SK-N-MC (cell line): ENCODE measurements around the gene ENTPD3.

Experiments
- EZH2 ChIP-seq: fragments of 200-600 bp; sonication (generic); IDR thresholded peaks from one replicate; pipeline ENCODE4 v1.6.1; 2017; ENCODE audit warnings: antibody characterized with exemption
- FOXP2 ChIP-seq: optimal IDR thresholded peaks from 2 replicates; pipeline ENCODE3; 2011; ENCODE audit warnings: mild to moderate bottlenecking, moderate library complexity; ENCODE audit not compliant: insufficient read depth; ENCODE audit errors: extremely low read length, control extremely low read depth
- POLR2AphosphoS5 ChIP-seq: IDR thresholded peaks from 2 replicates; pipeline ENCODE4 v1.6.1; 2012; ENCODE audit warnings: mild to moderate bottlenecking, low read depth, low read length, borderline replicate concordance

GRCh38 chr3:40397129-40397528 is 10.1 kb downstream of the ENTPD3 start:
- TF ChIP-seq POLR2AphosphoS5, result no peak
- TF ChIP-seq EZH2, result no peak
- no peak for TF ChIP-seq FOXP2
